Sigmoid colon (tissue), 7 donors: ENCODE measurements around the gene GSE1. TPM values are rescaled to one million over a fixed set of nuclear protein-coding genes. Genes with fewer than 3 reads are reported as not detected.

Experiments used
- DNase-seq: peaks from one replicate; pipeline ENCODE4 v3.0.0-alpha.2; 2019
- H3K27ac ChIP-seq, 4 donors: fragments of 200-600 bp; sonication (generic); one replicate each; pipeline ENCODE4 v1.5.1; 2016 to 2019; ENCODE audit warnings: mild to moderate bottlenecking in 1 of 4
- H3K27me3 ChIP-seq, 3 donors: fragments of 200-600 bp; sonication (generic); one replicate each; pipeline ENCODE4 v1.5.1; 2019; ENCODE audit warnings: mild to moderate bottlenecking in 1 of 3
- H3K36me3 ChIP-seq, 4 donors: fragments of 200-600 bp; sonication (generic); one replicate each; pipeline ENCODE4 v1.5.1; 2016 to 2019
- H3K4me1 ChIP-seq, 4 donors: fragments of 200-600 bp; sonication (generic); one replicate each; pipeline ENCODE4 v1.5.1; 2017 to 2019
- H3K4me3 ChIP-seq, 4 donors: fragments of 200-600 bp; sonication (generic); one replicate each; pipeline ENCODE4 v1.5.1; 2017 to 2019; ENCODE audit warnings: mild to moderate bottlenecking in 2 of 4, moderate library complexity in 1 of 4
- H3K9me3 ChIP-seq, 4 donors: fragments of 200-600 bp in 3 of 4; sonication (generic) in 3 of 4; one replicate each; pipeline versions ENCODE4 v1.5.1 to v1.6.1; 2013 to 2019
- EP300 ChIP-seq, 4 donors: sonication (generic); formaldehyde crosslinking; IDR thresholded peaks; one replicate each; pipeline ENCODE4 v1.6.1; 2017; ENCODE audit warnings: antibody characterized with exemption in 4 of 4
- POLR2A ChIP-seq, 2 donors: fragments of 450-650 bp; IDR thresholded peaks; one replicate each; pipeline ENCODE4 v1.6.1; 2016; ENCODE audit warnings: antibody characterized with exemption in 2 of 2, mild to moderate bottlenecking in 2 of 2, moderate library complexity in 2 of 2
- POLR2AphosphoS5 ChIP-seq, 4 donors: sonication (generic); formaldehyde crosslinking; IDR thresholded peaks; one replicate each; pipeline ENCODE4 v1.6.1; 2017; ENCODE audit warnings: antibody characterized with exemption in 4 of 4
- WGBS, 2 donors: extraction: QIAGEN DNeasy Blood & Tissue Kit; methylation state at CpG; one replicate each; pipeline ENCODE4 v1.1.7; 2013; 5-methylcytosine and 5-hydroxymethylcytosine counted together
- intact Hi-C: fragments of 100-400 bp; cut with DNase I; formaldehyde crosslinking; loops from one replicate; pipeline ENCODE4 v1.15.1; 2023
- polyA plus RNA-seq, 3 donors: library from polyadenylated mRNA; stranded (reverse); fragments of 200-250 nt; gene quantifications; one replicate each; pipeline ENCODE4 v1.2.3, GENCODE V29; 2013
- total RNA-seq, 4 donors: library from RNA; depleted of rRNA; stranded (reverse); fragments of >200 nt; gene quantifications; one replicate each; pipeline ENCODE4 v1.1.0, GENCODE V29; 2016
- TF ChIP-seq, protein P1 (sequence below), 4 experiments: fragments of 450-650 bp in 3 of 4; fragments of 200-600 bp in 1 of 4; IDR thresholded peaks; one replicate each; pipeline ENCODE4 v1.5.1; 2016 to 2019; ENCODE audit warnings: antibody characterized with exemption in 4 of 4, mild to moderate bottlenecking in 3 of 4, moderate library complexity in 2 of 4
- donor health status: healthy with polysubstance abuse.
- donor health status: Bipolar disorder and iron deficiency.
- donor health status: healthy.

Gene GSE1
- total and polyA plus RNA-seq, 7 donors = 12.0 to 76.7 (median 42.5) TPM

DNA sequence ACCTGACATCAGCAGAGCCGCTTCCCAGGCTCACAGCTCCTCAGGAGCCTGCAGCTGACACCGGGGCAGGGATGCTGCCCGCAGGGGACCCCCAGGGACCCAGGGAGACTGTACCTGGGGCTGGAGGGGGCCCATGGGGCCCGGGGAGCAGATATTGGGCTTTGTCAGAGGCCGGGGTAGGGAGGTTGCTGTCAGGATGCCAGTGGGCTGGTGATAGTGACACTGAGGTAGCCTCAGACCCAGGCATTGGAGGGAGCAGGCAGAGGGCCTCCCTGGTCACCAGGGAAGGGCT is 15.1 kb downstream of the GSE1 start:
- intact Hi-C loops = no loop called here
- WGBS, 2 donors = 89 to 93% methylated on average over 5 of the region's 5 CpGs
- Histone ChIP-seq H3K27me3 (no peaks in the 10 kb centered on the region), H3K36me3 (no peaks in the 10 kb centered on the region), H3K9me3 (no peaks in the 10 kb centered on the region), H3K4me3 (no peak overlapping the region), H3K4me1 (peaks cover 0 to 56% (median 47%) of the 10 kb centered on the region in 4 donors), H3K27ac (peak overlapping the region in 2 of 4 donors; percentile 49 to 64)
- DNase-seq = no peak
- TF ChIP-seq, protein P1, sequence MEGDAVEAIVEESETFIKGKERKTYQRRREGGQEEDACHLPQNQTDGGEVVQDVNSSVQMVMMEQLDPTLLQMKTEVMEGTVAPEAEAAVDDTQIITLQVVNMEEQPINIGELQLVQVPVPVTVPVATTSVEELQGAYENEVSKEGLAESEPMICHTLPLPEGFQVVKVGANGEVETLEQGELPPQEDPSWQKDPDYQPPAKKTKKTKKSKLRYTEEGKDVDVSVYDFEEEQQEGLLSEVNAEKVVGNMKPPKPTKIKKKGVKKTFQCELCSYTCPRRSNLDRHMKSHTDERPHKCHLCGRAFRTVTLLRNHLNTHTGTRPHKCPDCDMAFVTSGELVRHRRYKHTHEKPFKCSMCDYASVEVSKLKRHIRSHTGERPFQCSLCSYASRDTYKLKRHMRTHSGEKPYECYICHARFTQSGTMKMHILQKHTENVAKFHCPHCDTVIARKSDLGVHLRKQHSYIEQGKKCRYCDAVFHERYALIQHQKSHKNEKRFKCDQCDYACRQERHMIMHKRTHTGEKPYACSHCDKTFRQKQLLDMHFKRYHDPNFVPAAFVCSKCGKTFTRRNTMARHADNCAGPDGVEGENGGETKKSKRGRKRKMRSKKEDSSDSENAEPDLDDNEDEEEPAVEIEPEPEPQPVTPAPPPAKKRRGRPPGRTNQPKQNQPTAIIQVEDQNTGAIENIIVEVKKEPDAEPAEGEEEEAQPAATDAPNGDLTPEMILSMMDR (IDR thresholded peaks at IDR 0.05) = no peak
- TF ChIP-seq POLR2AphosphoS5 (IDR thresholded peaks at IDR 0.05) = no peak
- no peak for TF ChIP-seq POLR2A (IDR thresholded peaks at IDR 0.05)
- no peak for TF ChIP-seq EP300 (IDR thresholded peaks at IDR 0.05)

DNA sequence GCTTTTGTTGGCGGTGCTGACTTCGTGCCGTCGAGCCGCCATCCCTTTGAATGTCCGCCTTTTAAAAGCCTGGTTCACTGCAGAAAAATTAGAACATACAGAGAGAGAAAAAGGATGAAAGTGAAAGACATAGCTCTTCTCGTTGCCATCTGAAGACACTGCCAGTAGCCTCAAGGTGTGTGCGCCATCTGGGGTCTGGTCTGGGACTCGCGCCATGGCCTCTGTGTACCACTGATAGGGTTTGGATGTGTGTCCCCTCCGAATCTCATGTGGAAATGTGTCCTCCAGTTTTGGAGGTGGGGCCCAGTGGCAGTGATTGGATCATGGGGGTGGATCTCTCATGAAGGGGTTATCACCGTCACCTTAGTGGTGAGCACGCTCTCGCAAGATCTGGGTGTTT is 15.5 kb downstream of the GSE1 start:
- H3K4me1 ChIP-seq = peaks cover 0 to 56% (median 47%) of the 10 kb centered on the region in 4 donors
- 95 to 96% methylated on average over 14 of the region's 14 CpGs for WGBS, 2 donors
- TF ChIP-seq EP300 (IDR thresholded peaks at IDR 0.05) (no peak), POLR2A (IDR thresholded peaks at IDR 0.05) (no peak), POLR2AphosphoS5 (IDR thresholded peaks at IDR 0.05) (no peak)
- TF ChIP-seq, protein P1 (IDR thresholded peaks at IDR 0.05) = no peak
- H3K36me3 ChIP-seq = no peaks in the 10 kb centered on the region
- H3K27ac ChIP-seq = peak overlapping the region in 1 of 4 donors; percentile 64
- H3K9me3 ChIP-seq = no peaks in the 10 kb centered on the region
- DNase-seq = no peak
- intact Hi-C loops = no loop called here
- H3K4me3 ChIP-seq = no peak overlapping the region
- no peaks in the 10 kb centered on the region for H3K27me3 ChIP-seq

DNA sequence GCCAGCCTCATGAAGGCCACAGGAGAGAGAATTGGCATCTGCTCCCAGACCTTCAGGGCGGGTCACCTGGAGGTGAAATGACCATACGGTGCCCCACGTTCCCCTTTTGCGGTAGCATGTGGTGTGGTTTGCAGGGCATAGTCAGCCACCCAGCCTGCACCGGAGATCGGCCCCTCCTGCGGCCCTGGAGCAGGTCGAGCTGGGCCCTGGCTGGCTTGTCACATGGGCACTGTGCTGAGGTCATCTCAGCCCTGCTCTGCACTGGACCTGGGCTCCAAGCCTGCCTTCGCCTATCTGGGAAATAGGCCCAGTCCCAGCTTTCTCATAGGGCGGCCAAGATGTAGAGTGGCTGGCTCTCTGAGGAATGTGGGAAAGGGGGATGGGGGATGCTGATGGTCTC is 16.2 kb downstream of the GSE1 start:
- TF ChIP-seq, protein P1 (IDR thresholded peaks at IDR 0.05) = no peak
- no peak for TF ChIP-seq POLR2AphosphoS5 (IDR thresholded peaks at IDR 0.05)
- no peak for TF ChIP-seq POLR2A (IDR thresholded peaks at IDR 0.05)
- no peak for TF ChIP-seq EP300 (IDR thresholded peaks at IDR 0.05)
- H3K27ac ChIP-seq = no peak overlapping the region

DNA sequence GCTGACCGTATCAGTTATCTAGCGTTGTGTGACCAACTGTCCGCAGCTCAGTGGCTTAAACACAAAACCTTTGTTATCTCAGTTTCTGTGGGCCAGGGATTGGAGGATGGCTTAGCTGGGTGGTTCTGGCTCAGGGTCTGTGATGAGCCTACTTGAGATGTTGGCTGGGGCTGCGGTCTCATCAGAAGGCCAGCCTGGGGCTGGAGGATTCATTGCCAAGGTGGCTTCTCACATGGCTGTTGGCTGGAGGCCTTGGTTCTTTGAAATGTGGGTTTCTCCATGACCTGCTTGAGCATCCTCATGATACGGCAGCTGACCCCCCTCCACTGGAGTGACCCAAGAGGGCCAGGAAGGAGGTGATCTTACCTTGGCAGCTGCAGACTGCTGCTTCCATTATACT is 16.7 kb downstream of the GSE1 start:
- Histone ChIP-seq H3K4me1 (peaks cover 0 to 52% (median 44%) of the 10 kb centered on the region in 4 donors), H3K27me3 (no peaks in the 10 kb centered on the region), H3K27ac (no peak overlapping the region), H3K36me3 (peaks cover 0 to 9% (median 0%) of the 10 kb centered on the region in 4 donors), H3K9me3 (no peaks in the 10 kb centered on the region), H3K4me3 (no peak overlapping the region)
- TF ChIP-seq POLR2A (IDR thresholded peaks at IDR 0.05) = no peak
- TF ChIP-seq POLR2AphosphoS5 (IDR thresholded peaks at IDR 0.05) = no peak
- no peak for TF ChIP-seq EP300 (IDR thresholded peaks at IDR 0.05)
- TF ChIP-seq, protein P1 (IDR thresholded peaks at IDR 0.05) = no peak
- DNase-seq = no peak
- 97 to 98% methylated on average over 5 of the region's 5 CpGs for WGBS, 2 donors
- intact Hi-C loops = no loop called here

More for the DNA sequence above, 16.2 kb downstream of the GSE1 start:
- Histone ChIP-seq H3K27me3 (no peaks in the 10 kb centered on the region), H3K4me1 (peaks cover 0 to 56% (median 47%) of the 10 kb centered on the region in 4 donors), H3K36me3 (peaks cover 0 to 5% (median 0%) of the 10 kb centered on the region in 4 donors), H3K4me3 (no peak overlapping the region), H3K9me3 (no peaks in the 10 kb centered on the region)
- 97 to 98% methylated on average over 10 of the region's 10 CpGs for WGBS, 2 donors
- DNase-seq = no peak
- intact Hi-C loops = no loop called here

DNA sequence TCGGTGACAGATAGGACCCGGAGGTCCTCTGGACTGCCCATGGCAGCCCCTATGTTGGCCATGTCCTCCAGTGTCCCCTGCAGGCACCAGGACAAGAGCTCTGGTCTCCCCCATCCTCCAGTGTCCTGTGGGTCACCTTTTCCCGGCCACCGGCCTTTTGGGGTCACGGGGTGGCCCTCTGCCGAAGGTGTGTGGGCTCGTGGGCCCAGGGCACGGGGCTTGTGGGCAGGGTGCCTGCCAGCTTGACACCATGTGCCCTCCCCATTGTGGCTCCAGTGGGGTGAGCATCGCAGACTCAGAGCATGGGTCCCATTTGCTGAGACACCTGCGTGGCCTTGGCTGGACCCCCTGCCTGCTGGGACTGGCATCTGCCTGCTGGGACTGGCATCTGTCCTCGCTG is 18.1 kb downstream of the GSE1 start:
- intact Hi-C loops = no loop called here
- H3K27me3 ChIP-seq = no peaks in the 10 kb centered on the region
- DNase-seq = no peak
- no peak overlapping the region for H3K4me3 ChIP-seq
- TF ChIP-seq, protein P1 (IDR thresholded peaks at IDR 0.05) = no peak
- TF ChIP-seq EP300 (IDR thresholded peaks at IDR 0.05) (no peak), POLR2AphosphoS5 (IDR thresholded peaks at IDR 0.05) (no peak), POLR2A (IDR thresholded peaks at IDR 0.05) (no peak)
- WGBS, 2 donors = 91 to 94% methylated on average over 11 of the region's 11 CpGs
- peaks cover 0 to 9% (median 0%) of the 10 kb centered on the region in 4 donors for H3K36me3 ChIP-seq
- H3K4me1 ChIP-seq = peaks cover 0 to 39% (median 37%) of the 10 kb centered on the region in 4 donors
- no peaks in the 10 kb centered on the region for H3K9me3 ChIP-seq
- no peak overlapping the region for H3K27ac ChIP-seq
